NB4 (cell line): ENCODE results near the gene CDH10.

Experiments used
- DNase-seq: peaks from one replicate; pipeline ENCODE4 v3.0.0; 2010; ENCODE audit warnings: low read depth
- H3K4me3 ChIP-seq: one replicate; pipeline ENCODE4 v1.5.1; 2011; ENCODE audit warnings: mild to moderate bottlenecking, low read depth, low read length, moderate library complexity
- MYC ChIP-seq: IDR thresholded peaks from 2 replicates; pipeline ENCODE4 v1.6.1; 2011; ENCODE audit warnings: low read depth, low read length
- POLR2A ChIP-seq: IDR thresholded peaks from 2 replicates; pipeline ENCODE4 v1.6.1; 2011; ENCODE audit warnings: mild to moderate bottlenecking; ENCODE audit not compliant: insufficient read length; ENCODE audit errors: extremely low read depth
- TF ChIP-seq, protein P1 (sequence below): IDR thresholded peaks from 2 replicates; pipeline ENCODE4 v1.6.1; 2011; ENCODE audit warnings: low read depth, low read length
- TF ChIP-seq, protein P2 (sequence below): IDR thresholded peaks from one replicate; pipeline ENCODE4 v1.5.1; 2012; ENCODE audit warnings: low read depth, low read length

The CDH10 gene

DNA sequence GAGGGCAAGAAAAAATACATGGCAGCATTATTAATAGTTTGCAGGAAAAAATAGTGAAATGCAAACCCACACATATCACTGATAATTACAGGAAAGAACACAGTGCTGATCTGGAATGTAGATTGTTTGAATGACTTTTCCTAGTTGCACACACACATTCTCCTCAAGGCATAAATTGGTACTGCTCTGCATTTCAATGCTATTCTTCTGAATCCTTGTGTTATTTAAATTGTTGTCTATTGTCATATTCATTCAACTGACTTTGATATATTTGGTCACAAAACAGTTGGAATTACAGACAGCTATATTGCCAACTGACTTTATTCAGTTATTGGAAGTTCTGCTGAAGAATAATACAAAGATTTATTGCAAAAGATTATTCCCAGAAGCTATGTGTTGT, 139.5 kb downstream of the CDH10 start:
- no peak for DNase-seq
- TF ChIP-seq, protein P1, sequence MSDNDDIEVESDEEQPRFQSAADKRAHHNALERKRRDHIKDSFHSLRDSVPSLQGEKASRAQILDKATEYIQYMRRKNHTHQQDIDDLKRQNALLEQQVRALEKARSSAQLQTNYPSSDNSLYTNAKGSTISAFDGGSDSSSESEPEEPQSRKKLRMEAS: no peak
- TF ChIP-seq MYC (no peak), POLR2A (no peak)
- TF ChIP-seq, protein P2, sequence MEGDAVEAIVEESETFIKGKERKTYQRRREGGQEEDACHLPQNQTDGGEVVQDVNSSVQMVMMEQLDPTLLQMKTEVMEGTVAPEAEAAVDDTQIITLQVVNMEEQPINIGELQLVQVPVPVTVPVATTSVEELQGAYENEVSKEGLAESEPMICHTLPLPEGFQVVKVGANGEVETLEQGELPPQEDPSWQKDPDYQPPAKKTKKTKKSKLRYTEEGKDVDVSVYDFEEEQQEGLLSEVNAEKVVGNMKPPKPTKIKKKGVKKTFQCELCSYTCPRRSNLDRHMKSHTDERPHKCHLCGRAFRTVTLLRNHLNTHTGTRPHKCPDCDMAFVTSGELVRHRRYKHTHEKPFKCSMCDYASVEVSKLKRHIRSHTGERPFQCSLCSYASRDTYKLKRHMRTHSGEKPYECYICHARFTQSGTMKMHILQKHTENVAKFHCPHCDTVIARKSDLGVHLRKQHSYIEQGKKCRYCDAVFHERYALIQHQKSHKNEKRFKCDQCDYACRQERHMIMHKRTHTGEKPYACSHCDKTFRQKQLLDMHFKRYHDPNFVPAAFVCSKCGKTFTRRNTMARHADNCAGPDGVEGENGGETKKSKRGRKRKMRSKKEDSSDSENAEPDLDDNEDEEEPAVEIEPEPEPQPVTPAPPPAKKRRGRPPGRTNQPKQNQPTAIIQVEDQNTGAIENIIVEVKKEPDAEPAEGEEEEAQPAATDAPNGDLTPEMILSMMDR: no peak
- H3K4me3 ChIP-seq: no peak overlapping the region

DNA sequence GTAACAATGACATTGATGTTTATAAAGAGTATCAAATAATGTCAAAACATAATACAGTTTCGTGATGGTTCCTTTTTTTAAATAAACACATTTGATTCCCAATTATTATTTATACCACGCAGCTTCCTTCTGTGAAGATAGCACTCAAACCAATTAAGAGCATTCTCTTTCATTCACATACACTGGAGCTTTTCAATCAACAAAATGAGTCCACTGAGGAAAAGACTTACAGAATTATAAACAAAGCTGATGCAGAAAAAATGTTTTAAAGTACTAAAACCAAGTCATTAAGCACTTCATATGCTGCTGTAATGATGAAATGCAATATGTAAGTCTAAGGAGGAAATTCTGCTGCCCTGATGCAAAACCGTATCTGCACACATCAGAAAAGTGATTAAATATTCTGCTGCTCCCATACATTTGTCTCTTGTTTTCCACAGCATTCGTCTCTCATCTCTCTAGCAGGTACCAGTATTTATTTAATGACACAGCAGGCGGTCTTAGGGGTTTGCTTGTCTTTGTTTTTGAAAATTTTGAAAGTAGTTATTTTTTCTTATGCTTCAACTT, 147.1 kb downstream of the CDH10 start:
- no peak overlapping the region for H3K4me3 ChIP-seq
- DNase-seq: no peak
- TF ChIP-seq MYC (no peak), POLR2A (no peak)
- TF ChIP-seq, protein P2: no peak
- TF ChIP-seq, protein P1: no peak

DNA sequence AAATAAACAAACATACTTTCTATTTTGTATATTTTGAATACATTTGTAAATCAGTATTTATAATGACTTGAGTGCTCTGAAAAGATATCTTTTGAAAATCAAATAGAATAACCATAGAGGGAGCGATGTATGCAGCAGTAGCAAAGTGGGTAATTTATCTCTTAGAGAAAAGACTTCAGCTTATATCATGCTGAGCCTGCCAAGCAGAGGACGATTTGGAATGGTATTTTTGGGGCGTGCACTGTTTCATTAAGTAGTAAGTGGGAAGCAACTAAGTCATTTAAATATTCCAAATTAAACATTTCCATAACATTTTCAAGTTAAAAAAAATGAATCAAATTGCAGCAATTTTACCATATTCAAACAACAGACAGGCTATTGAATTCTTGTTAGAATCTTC, 147.6 kb downstream of the CDH10 start:
- no peak overlapping the region for H3K4me3 ChIP-seq
- TF ChIP-seq POLR2A: no peak
- TF ChIP-seq MYC: no peak
- TF ChIP-seq, protein P2: no peak
- TF ChIP-seq, protein P1: no peak
- no peak for DNase-seq

DNA sequence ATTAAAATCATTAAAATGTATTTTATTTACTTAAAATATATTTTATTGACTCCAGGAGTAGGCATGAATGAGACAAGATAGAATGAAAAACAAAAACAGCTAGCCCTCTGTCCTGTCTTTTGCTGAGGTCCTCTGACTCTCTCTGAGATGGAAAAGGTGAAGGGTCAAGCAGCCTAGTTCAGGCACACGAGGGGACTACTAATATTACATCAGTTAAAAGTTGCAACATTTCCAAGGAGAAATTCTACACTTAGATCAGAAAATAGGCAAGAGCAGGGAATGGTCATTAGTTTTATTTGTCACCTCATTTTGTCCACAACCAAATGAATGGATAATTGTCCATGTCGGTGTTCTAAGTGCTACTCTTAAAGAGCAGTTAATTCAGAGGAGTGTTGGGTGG, 148.5 kb downstream of the CDH10 start:
- no peak overlapping the region for H3K4me3 ChIP-seq
- TF ChIP-seq, protein P2: no peak
- TF ChIP-seq, protein P1: no peak
- TF ChIP-seq MYC: no peak
- no peak for TF ChIP-seq POLR2A
- DNase-seq: no peak

DNA sequence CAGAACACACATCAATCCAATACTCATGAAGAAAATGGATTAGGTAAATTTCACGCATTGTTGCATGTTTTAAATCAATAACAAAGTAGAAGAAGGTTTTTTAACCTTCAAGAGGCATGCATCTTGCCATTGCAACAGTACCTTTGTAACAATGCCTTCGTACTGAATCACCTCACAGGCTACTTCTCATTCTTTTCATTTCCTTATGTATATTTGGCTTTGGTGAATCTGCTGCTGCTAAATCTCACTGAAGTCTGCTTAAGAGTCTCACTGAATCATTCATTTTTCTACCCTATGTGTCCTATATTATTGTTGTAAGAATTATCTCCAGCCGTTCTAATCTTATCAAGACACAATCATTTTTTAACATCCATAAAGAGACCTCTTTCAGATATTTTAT, 152.5 kb downstream of the CDH10 start:
- TF ChIP-seq POLR2A (no peak), MYC (no peak)
- TF ChIP-seq, protein P2: no peak
- TF ChIP-seq, protein P1: no peak
- H3K4me3 ChIP-seq: no peak overlapping the region
- DNase-seq: no peak
